Heart right ventricle (tissue), 16 donors: ENCODE measurements around the gene GRID1. TPM values are rescaled to one million over a fixed set of nuclear protein-coding genes. Genes with fewer than 3 reads are reported as not detected.
"Not testable (repeated sequence)": the region's sequence is repeated elsewhere in the genome, so short reads cannot be mapped to it uniquely, and the experiment has no call there.

ENCODE experiments used
- ATAC-seq, 8 donors: fragments of 200-7000 bp; cut with Tn5 transposase; one replicate each; pipeline ENCODE4 v1.9.1; 2020; ENCODE audit warnings: mild to moderate bottlenecking in 8 of 8, moderate library complexity in 8 of 8, moderate number of reproducible peaks in 1 of 8
- DNase-seq, 2 donors: peaks; one replicate each; pipeline ENCODE4 v3.0.0-alpha.2; 2020
- H3K27ac ChIP-seq, 10 donors: fragments of 200-600 bp; sonication (generic) in 2 of 10; one replicate each; pipeline versions ENCODE4 v1.5.0 to v1.8.0; 2020 to 2022; ENCODE audit warnings: mild to moderate bottlenecking in 3 of 10
- H3K27me3 ChIP-seq, 7 donors: fragments of 200-600 bp; one replicate each; pipeline ENCODE4 v1.8.0; 2021 to 2022; ENCODE audit warnings: mild to moderate bottlenecking in 2 of 7
- H3K36me3 ChIP-seq, 9 donors: fragments of 200-600 bp; sonication (generic) in 1 of 9; one replicate each; pipeline versions ENCODE4 v1.5.0 to v1.8.0; 2020 to 2022; ENCODE audit warnings: mild to moderate bottlenecking in 2 of 9
- H3K4me1 ChIP-seq, 9 donors: fragments of 200-600 bp; sonication (generic) in 1 of 9; one replicate each; pipeline versions ENCODE4 v1.5.0 to v1.8.0; 2020 to 2022; ENCODE audit warnings: mild to moderate bottlenecking in 4 of 9
- H3K4me3 ChIP-seq, 10 donors: fragments of 200-600 bp; sonication (generic) in 2 of 10; one replicate each; pipeline versions ENCODE4 v1.5.0 to v1.8.0; 2020 to 2022; ENCODE audit warnings: mild to moderate bottlenecking in 7 of 10, moderate library complexity in 2 of 10
- H3K9me3 ChIP-seq, 11 donors: fragments of 200-600 bp in 10 of 11; sonication (generic) in 2 of 11; one replicate each; pipeline versions ENCODE4 v1.5.0 to v1.8.0; 2013 to 2022; ENCODE audit warnings: mild to moderate bottlenecking in 2 of 11, control low read depth in 1 of 11, moderate library complexity in 1 of 11
- CTCF ChIP-seq, 9 donors: fragments of 200-600 bp; sonication (generic) in 2 of 9; IDR thresholded peaks; one replicate each; pipeline versions ENCODE4 v1.5.0 to v1.8.0; 2021 to 2022; ENCODE audit warnings: antibody characterized with exemption in 9 of 9, mild to moderate bottlenecking in 5 of 9, moderate library complexity in 1 of 9
- WGBS, 2 donors: extraction: QIAGEN DNeasy Blood & Tissue Kit; methylation state at CpG; one replicate each; pipeline ENCODE4 v1.1.7; 2013; ENCODE audit warnings: inconsistent platforms in 1 of 2; 5-methylcytosine and 5-hydroxymethylcytosine counted together
- intact Hi-C, 10 donors: fragments of 100-400 bp; cut with DNase I; formaldehyde crosslinking; loops; one replicate each; pipeline versions ENCODE4 v1.11.1 to v1.14.2; 2022
- polyA plus RNA-seq, 2 donors: library from polyadenylated mRNA; stranded (reverse); fragments of 200-250 nt; gene quantifications; one replicate each; pipeline ENCODE4 v1.2.3, GENCODE V29; 2013
- total RNA-seq, 10 donors: library from RNA; stranded (reverse); fragmentation: NEBNext Ultra II Directional in 3 of 10; extraction: Animal tissue kit (Norgen Biotek cat#: 25700) in 3 of 10; gene quantifications; one replicate each; pipeline versions ENCODE4 v1.2.1 to v1.2.4, GENCODE V29; 2021 to 2023
- donor health status: Arrhythmogenic right ventricular cardiomyopathy.
- donor health status: ischemic (EF 13 %, LVEDD 7.1; RV severe dilation, severe dysfunction).
- donor health status: healthy with polysubstance abuse.
- donor health status: DM: no; HTN: yes; CAD: no.
- donor health status: DM: no; HTN: no; CAD: no.
- donor health status: ischemic (EF 25% LVEDD 6.9; RV normal size, moderate dysfunction).
- donor health status: ischemic (EF 25% LVEDD 5.7; RV mildly dilated, moderate dysfunction).
- donor health status: healthy.
- donor health status: DM: yes; HTN: yes; CAD: no.
- donor health status: Ischemic cardiomyopathy.
- donor health status: ischemic (EF 35%, LVEDD 5.7; RV mildly dilated, moderate dysfunction).
- donor health status: nonischemic (EF 11% LVEDD 7.7; RV severe dilation, severe dysfunction).
- donor health status: DM: yes; HTN: yes; CAD: no.
- donor health status: PGD.
- donor health status: ischemic (EF 29% LVEDD 5.4; RV normal size, mild dysfunction).
- donor health status: nonischemic (EF 23%, LVEDD 6.1; RV moderate dilation, normal function).

GRID1 gene
- total and polyA plus RNA-seq, 12 donors = 0.44 to 3.4 (median 1.5) TPM

DNA sequence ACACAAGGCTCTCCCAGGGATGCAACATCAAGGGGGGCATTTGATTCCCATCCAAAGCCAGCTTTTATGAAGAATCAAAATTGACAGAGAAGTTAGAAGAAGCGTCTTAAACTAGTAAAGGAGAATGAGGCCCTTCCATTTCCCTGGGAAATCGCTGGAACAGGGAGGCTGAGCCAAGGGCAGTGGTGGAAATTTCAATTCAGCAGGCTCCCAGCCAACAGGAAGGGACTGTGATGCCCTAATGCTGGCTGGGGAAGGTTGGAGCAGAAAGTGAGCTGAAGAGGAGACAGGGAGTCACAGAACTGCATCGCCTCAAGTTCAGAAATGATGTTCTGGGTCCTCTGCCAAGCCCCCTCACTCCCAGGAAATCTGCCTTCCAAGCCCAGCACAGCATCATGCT, 517.3 kb downstream of the GRID1 start:
- 42 to 67% methylated on average over 3 of the region's 3 CpGs for WGBS, 2 donors
- peaks cover 0 to 20% (median 0%) of the 10 kb centered on the region in 11 donors for H3K9me3 ChIP-seq
- H3K27ac ChIP-seq = no peak overlapping the region
- no peak overlapping the region for H3K4me3 ChIP-seq
- no peak for TF ChIP-seq CTCF (IDR thresholded peaks at IDR 0.05)
- intact Hi-C loops = no loop called here
- DNase-seq (no peak), ATAC-seq (no peak)
- no peaks in the 10 kb centered on the region for H3K27me3 ChIP-seq
- no peaks in the 10 kb centered on the region for H3K4me1 ChIP-seq
- H3K36me3 ChIP-seq = no peaks in the 10 kb centered on the region

GRCh38 chr10:85848756-85849155, 517.8 kb downstream of the GRID1 start:
- peaks cover 0 to 20% (median 0%) of the 10 kb centered on the region in 11 donors for H3K9me3 ChIP-seq
- ATAC-seq = no peak
- H3K4me1 ChIP-seq = no peaks in the 10 kb centered on the region
- no peak for TF ChIP-seq CTCF (IDR thresholded peaks at IDR 0.05)
- no peak overlapping the region for H3K27ac ChIP-seq
- no peaks in the 10 kb centered on the region for H3K36me3 ChIP-seq
- intact Hi-C loops = no loop called here
- WGBS, 2 donors = 76 to 77% methylated on average over 4 of the region's 4 CpGs
- no peak overlapping the region for H3K4me3 ChIP-seq
- DNase-seq = no peak
- no peaks in the 10 kb centered on the region for H3K27me3 ChIP-seq

DNA sequence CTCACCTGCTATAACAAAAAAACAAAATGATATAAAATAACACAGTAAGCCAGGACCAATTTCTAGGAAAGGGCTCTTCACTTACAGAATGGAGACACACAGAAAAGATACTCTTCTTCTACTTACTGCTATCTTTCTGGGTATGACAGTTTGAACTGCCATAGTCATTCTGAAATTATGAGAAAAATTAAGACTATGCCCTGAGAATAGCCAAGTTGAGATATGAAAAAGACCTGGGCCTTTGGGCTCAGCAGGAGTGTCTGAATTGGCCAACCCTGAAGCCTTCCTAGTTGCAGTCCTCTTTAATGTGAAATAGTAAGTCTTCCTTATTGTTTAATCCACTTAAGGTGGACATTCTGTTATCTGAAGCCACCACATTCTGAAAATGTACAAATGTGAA, 519.5 kb downstream of the GRID1 start:
- TF ChIP-seq CTCF (IDR thresholded peaks at IDR 0.05) = no peak
- ATAC-seq (no peak), DNase-seq (no peak)
- Histone ChIP-seq H3K27me3 (no peaks in the 10 kb centered on the region), H3K36me3 (no peaks in the 10 kb centered on the region), H3K27ac (no peak overlapping the region), H3K4me1 (no peaks in the 10 kb centered on the region), H3K9me3 (peaks cover 0 to 16% (median 0%) of the 10 kb centered on the region in 11 donors), H3K4me3 (no peak overlapping the region)
- intact Hi-C loops = no loop called here

GRCh38 chr10:85838660-85839059, 527.9 kb downstream of the GRID1 start:
- H3K27me3 ChIP-seq, H3K27ac ChIP-seq, ATAC-seq, H3K4me3 ChIP-seq, intact Hi-C loops, DNase-seq, H3K4me1 ChIP-seq, H3K36me3 ChIP-seq: not testable (repeated sequence)
- H3K9me3 ChIP-seq = peaks cover 0 to 68% (median 16%) of the 10 kb centered on the region in 11 donors

- WGBS, 2 donors = 19 to 40% methylated on average over 1 of the region's 1 CpG
- no peak for TF ChIP-seq CTCF (IDR thresholded peaks at IDR 0.05)
These were observed 533.6 kb downstream of the GRID1 start for GRCh38 chr10:85832988-85833387.

More at GRCh38 chr10:85832988-85833387, 533.6 kb downstream of the GRID1 start:
- ATAC-seq (no peak), DNase-seq (no peak)
- no peak overlapping the region for H3K4me3 ChIP-seq
- intact Hi-C loops = no loop called here
- peaks cover 0 to 64% (median 2%) of the 10 kb centered on the region in 11 donors for H3K9me3 ChIP-seq
- H3K4me1 ChIP-seq = no peaks in the 10 kb centered on the region
- H3K36me3 ChIP-seq = no peaks in the 10 kb centered on the region
- no peak overlapping the region for H3K27ac ChIP-seq
- no peaks in the 10 kb centered on the region for H3K27me3 ChIP-seq
